Activated CD8-positive, alpha-beta memory T cell treated with anti-CD3 and anti-CD28 coated beads, Interleukin-2, amount 50 U/mL, for 1 hour (primary cell): ENCODE results near the gene PALLD.

Source experiments
- DNase-seq: peaks from one replicate; pipeline ENCODE4 v3.0.0-alpha.2; 2020; ENCODE audit errors: extremely low read depth

The PALLD gene

GRCh38 chr4:168588916-168589531 lies 92.2 kb downstream of the PALLD start:
- no peak for DNase-seq

DNA sequence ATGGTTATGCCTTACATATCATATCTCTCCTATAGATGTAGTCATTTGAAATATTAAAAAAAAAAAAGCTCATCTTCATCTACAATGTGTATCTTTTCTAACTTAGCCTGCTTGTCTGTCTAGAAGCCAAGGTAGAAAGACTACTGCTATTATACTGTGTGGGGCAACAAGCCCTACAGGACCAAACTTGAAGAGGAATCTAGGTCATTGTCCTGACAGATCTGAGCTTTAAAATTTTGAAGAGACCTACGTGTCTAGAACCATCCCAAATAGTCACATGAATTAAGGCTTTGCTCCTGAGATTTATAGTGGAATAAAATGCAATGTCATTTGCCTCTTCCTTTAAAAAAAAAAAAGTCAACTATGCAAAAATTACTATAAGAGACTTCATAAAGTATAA lies 95.8 kb downstream of the PALLD start:
- no peak for DNase-seq

DNA sequence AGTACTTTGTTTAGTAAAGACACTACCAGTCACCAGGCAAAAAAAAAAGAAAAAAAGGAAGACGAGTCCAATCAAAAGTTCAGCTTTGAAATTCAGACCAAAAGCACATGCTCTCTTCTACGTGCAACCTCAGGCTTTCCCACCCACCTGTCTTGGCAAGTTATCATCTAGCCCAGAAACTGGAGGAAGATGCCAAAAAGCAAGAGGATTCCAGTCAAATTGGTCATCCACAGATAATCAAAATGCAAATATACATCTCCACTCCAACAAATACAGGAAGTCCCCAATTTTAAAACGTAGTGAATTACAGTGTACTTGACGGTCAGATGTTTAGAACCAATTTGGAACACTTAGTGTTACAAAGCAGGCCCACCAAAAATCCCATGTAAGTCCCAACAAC lies 96.5 kb downstream of the PALLD start:
- no peak for DNase-seq

DNA sequence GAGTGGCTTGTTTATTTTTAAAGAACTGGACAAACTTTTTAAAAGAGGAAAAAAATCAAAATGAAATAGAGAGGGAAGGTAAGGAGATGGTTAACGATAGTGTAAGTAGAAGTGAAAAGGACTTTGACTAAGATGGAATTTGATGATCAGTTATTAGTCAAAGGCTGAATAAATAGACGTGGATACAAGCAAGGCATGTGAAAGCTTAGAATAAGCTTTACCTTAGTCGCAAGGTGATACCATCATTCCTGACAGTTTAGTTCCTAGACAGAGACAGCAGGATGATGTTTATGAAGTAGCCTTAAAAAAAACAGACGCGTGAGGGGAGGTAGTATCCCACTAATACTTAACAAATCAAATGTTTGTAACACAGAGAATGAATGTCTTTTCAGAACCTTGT lies 97.3 kb downstream of the PALLD start:
- DNase-seq: no peak

DNA sequence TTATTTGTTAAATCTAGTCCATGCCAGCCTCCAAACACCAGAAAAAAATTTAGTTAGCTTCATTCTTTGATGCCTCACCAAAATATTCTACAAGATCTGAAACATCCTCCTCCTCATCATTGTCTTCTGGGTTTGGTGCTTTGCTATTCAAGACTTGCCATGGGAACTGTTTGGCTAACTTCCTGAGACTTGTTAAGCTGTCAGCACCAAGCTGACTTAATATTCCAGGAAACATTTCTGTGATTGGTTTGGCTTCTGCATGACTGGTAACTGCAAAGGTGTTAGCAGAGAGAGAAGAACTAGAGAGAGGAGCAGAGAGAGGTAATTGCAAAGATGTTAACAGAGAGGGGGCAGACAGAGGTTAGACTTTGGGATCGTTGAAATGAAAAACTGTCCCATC lies 101.3 kb downstream of the PALLD start:
- no peak for DNase-seq

GRCh38 chr4:168600796-168601583 lies 104.1 kb downstream of the PALLD start:
- DNase-seq: no peak

DNA sequence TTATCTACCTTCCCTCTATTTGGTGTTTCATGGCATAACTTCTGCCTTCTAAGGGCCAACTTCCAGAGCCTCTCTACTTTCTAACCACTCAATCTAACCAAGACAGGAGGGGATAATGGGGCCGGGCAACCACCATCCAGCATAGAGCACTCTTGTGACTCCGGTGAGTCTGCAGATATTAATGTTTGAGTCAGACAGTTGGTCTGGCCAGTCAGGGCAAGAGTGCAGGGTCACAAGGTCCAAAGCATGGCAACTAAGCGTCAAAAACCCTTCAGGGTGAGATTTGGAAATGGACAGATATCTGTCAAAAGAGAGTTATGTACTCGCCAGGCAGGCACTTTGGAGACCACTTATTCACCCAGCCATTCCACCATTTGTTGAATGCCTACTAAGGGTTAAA lies 105.0 kb downstream of the PALLD start:
- DNase-seq: no peak

DNA sequence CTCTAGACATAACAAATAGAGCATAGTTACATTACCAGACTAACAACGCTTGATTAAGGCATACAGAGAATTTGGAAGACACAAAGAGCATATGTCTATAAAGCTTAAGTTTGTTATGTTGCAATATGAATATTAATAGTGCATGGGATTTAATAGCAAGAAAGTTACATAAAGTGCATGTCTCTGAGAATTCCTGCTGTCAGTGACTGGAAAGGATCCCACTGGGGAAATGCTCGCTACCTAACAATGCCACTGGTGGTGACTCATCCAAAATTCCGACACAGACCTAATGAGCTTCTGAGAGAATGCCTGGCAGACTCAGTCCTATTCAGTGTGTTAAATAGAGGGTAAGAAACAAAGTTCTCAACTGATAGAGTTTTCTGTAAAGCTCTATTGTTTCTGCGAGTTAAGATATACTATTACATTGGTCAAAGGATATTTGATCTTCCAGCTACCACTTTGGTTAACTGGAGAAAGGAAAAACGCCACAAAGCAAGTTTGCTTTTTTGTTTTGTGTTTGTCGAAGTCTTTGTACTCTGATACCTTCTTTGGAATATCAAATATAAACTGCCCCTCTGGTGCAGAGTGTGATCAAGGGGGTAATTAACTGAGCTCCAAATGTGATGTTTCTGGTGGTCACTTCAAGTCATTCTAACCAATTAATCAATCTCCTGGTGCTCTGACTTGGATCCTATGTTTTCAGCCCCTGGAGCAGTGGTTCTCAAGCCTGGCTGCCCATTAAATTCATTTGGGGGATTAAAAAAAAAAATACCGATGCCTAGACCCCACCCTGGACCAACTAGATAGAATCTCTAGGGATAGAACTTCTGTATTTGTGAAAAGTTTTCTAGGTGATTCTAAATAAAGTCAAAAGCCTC lies 107.9 kb downstream of the PALLD start:
- no peak for DNase-seq

- DNase-seq: no peak
Observed at GRCh38 chr4:168605411-168605810, 108.6 kb downstream of the PALLD start.

GRCh38 chr4:168607215-168607614 lies 110.4 kb downstream of the PALLD start:
- no peak for DNase-seq

GRCh38 chr4:168608771-168609170 lies 111.9 kb downstream of the PALLD start:
- no peak for DNase-seq

- DNase-seq: no peak
Observed at GRCh38 chr4:168609369-168609768, 112.5 kb downstream of the PALLD start.

DNA sequence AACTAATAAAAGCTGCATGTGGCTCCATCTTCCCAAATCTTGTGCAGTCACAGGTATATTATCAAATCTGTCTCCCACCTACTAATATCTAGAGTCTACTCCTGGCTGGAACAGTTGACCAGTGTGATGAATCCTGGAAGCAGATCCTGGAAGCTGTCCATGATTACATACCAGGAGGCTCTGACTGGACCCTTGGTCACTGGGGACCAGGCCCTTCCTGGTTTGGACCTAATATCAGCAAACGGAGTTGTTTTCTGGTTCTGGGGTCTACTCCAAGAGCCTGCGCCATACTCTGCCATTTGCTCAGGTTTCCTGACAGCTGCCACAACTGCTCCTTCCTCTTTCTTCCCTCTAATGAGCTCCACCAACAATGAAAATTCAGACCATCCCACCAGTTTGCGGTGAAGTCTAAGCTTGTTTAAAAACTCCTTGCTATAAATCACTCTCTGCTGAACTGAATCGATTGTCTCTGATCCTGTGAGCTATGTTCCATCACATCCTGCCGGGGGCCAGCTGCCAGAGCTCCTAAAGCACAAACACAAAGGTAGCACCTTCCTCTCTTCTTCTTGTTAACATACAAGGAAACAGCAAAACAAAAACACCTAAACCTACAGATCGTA lies 114.2 kb downstream of the PALLD start:
- no peak for DNase-seq

GRCh38 chr4:168612450-168613135 lies 115.7 kb downstream of the PALLD start:
- DNase-seq: no peak

DNA sequence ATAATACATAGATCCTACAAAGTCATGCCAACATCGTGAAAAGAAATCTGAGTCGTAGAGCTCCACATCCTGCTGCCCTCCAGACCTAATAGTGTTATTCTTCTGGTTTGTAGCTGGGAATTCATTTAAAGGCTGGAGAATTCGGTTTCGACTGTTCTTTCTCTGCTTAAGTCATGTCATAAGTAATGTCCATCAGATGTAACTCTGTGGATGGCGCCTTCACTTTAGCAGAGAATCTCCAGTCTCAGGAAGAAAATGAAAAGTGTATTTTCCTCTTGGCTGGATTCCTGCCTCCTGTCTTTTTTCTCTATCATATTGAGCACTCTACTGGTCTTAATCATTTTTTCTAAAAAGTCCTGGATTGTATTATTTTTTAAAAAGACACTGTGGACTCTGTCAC lies 117.0 kb downstream of the PALLD start:
- DNase-seq: no peak

- no peak for DNase-seq
Observed at GRCh38 chr4:168614281-168615057, 117.6 kb downstream of the PALLD start.

GRCh38 chr4:168615294-168616065 lies 118.6 kb downstream of the PALLD start:
- DNase-seq: no peak

DNA sequence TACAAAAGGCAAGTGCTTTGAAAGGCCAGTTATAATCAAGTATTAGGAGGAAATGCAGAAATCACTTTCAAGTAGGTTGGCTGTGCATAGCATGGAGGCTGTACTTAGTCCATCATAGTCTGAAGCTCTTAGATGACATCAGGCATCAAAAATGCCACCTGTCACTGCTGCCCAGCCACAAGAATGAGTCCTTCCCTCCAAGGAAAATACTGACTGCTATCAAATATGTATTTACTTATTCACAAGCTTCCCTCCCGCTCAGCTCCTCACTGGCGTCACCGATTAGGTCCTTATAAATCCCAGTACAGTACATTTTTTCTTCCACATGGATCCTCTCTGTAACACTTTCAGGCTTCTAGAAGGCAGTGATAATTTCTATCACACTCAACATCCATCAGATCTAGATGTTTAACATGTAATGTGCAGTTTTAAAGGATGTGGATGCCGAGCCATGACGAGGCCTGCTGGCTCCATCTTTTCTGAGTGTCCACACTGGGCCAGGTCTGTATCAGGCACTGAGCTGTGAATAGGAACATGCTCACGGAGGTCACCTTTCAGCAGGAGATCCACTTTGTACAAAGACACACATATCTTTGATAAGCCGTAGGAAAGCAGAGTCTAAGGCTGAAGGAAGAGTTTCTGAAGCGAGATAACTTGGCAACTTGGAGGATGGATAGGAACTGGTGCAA lies 121.9 kb downstream of the PALLD start:
- no peak for DNase-seq

DNA sequence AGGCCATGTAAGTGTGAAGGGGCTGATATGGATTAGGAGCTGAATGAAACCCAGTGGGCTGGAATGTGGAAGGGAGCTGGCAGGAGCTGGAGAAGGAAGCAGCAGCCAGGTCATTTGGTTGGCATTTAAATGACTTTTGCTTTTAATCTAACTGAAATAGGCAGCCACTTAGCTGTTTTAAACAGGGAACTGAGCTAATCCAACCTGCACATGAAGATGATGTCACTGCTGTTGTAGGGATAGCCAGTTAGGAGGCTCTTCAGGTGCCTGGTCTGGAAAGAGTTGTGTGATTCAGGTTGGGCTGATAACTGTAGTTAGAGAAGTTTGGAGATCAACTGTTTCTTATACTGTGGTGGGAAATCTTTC lies 122.4 kb downstream of the PALLD start:
- no peak for DNase-seq
